RWPE2 (cell line): ENCODE measurements around the gene ARGLU1.

Experiments used
- ATAC-seq: fragments of 200-7000 bp; cut with Tn5 transposase; 3 replicates; pipeline ENCODE4 v1.9.1; 2021; ENCODE audit warnings: low read depth
- DNase-seq: peaks from one replicate; pipeline ENCODE4 v3.0.0-alpha.2; 2020; ENCODE audit warnings: low spot score
- H3K27ac ChIP-seq: fragments of 450-650 bp; 2 replicates; pipeline ENCODE4 v1.5.1; 2017; ENCODE audit warnings: mild to moderate bottlenecking; ENCODE audit not compliant: poor library complexity, severe bottlenecking
- H3K27me3 ChIP-seq: fragments of 250-450 bp; sonication (Bioruptor Pico); 2 replicates; pipeline ENCODE4 v1.5.1; 2021; ENCODE audit warnings: mild to moderate bottlenecking, moderate library complexity; ENCODE audit not compliant: insufficient read depth, poor library complexity, severe bottlenecking
- H3K36me3 ChIP-seq: fragments of 250-450 bp; sonication (Bioruptor Pico); 2 replicates; pipeline ENCODE4 v1.5.1; 2020; ENCODE audit warnings: low read depth, mild to moderate bottlenecking, moderate library complexity
- H3K4me1 ChIP-seq: fragments of 250-450 bp; sonication (Bioruptor Pico); 2 replicates; pipeline ENCODE4 v1.5.1; 2021; ENCODE audit warnings: mild to moderate bottlenecking, moderate library complexity; ENCODE audit not compliant: insufficient read depth, poor library complexity, severe bottlenecking
- H3K4me3 ChIP-seq: fragments of 250-450 bp; sonication (Bioruptor Pico); 2 replicates; pipeline ENCODE4 v1.5.1; 2021; ENCODE audit warnings: mild to moderate bottlenecking, moderate library complexity; ENCODE audit not compliant: severe bottlenecking
- H3K9me3 ChIP-seq: fragments of 250-450 bp; sonication (Bioruptor Pico); 2 replicates; pipeline ENCODE4 v1.5.1; 2021; ENCODE audit warnings: mild to moderate bottlenecking, moderate library complexity; ENCODE audit not compliant: severe bottlenecking
- TF ChIP-seq, protein P1 (sequence below): fragments of 450-650 bp; IDR thresholded peaks from one replicate; pipeline ENCODE4 v1.5.1; 2017; ENCODE audit warnings: mild to moderate bottlenecking, moderate library complexity; ENCODE audit not compliant: poor library complexity, severe bottlenecking

Gene ARGLU1

DNA sequence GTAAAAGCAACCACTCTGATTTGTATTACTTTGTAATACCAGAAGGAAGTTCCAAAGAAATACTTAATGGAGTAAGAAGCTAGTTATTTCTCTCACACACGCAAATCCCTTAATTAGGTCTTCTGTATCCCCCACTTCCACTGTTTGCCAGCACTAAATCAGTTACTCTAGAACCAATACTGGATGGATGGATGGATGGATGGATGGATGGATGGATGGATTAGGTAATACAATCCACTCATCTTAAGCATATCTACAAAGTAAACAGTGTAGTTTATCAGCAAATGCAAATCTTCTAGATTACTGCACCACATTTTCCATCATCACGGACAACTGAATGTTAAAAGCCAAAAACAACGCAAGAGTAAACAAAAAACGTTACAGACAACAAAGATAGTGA is 27.3 kb downstream of the ARGLU1 start:
- Histone ChIP-seq H3K9me3 (no peaks in the 10 kb centered on the region), H3K4me1 (peaks cover 2% of the 10 kb centered on the region), H3K36me3 (peaks cover 50% of the 10 kb centered on the region), H3K4me3 (no peak overlapping the region), H3K27ac (no peak overlapping the region), H3K27me3 (no peaks in the 10 kb centered on the region)
- ATAC-seq (no peak), DNase-seq (no peak)
- TF ChIP-seq, protein P1, sequence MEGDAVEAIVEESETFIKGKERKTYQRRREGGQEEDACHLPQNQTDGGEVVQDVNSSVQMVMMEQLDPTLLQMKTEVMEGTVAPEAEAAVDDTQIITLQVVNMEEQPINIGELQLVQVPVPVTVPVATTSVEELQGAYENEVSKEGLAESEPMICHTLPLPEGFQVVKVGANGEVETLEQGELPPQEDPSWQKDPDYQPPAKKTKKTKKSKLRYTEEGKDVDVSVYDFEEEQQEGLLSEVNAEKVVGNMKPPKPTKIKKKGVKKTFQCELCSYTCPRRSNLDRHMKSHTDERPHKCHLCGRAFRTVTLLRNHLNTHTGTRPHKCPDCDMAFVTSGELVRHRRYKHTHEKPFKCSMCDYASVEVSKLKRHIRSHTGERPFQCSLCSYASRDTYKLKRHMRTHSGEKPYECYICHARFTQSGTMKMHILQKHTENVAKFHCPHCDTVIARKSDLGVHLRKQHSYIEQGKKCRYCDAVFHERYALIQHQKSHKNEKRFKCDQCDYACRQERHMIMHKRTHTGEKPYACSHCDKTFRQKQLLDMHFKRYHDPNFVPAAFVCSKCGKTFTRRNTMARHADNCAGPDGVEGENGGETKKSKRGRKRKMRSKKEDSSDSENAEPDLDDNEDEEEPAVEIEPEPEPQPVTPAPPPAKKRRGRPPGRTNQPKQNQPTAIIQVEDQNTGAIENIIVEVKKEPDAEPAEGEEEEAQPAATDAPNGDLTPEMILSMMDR = no peak

DNA sequence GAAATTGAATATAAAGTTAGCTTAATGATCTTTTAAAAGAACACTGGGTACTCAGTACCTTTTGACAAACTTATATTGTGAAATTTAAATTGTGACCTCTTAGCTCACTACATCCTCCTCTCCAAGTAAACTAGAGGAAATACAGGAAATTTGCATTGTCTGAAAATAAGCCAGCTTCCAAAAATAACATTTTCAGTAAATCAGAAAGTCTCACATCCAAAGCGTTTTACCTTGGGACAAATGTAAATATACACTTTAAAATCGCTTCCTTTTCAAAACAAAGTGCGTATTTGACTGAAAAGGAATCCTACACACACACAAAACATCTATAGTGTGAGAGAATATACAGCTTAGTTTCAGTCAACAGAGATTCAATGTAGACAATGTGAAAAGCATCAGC is 30.4 kb downstream of the ARGLU1 start:
- no peak overlapping the region for H3K27ac ChIP-seq
- TF ChIP-seq, protein P1 = no peak
- peaks cover 31% of the 10 kb centered on the region for H3K36me3 ChIP-seq
- H3K27me3 ChIP-seq = no peaks in the 10 kb centered on the region
- no peak for DNase-seq
- ATAC-seq = no peak
- no peaks in the 10 kb centered on the region for H3K4me1 ChIP-seq
- H3K9me3 ChIP-seq = no peaks in the 10 kb centered on the region
- H3K4me3 ChIP-seq = no peak overlapping the region

DNA sequence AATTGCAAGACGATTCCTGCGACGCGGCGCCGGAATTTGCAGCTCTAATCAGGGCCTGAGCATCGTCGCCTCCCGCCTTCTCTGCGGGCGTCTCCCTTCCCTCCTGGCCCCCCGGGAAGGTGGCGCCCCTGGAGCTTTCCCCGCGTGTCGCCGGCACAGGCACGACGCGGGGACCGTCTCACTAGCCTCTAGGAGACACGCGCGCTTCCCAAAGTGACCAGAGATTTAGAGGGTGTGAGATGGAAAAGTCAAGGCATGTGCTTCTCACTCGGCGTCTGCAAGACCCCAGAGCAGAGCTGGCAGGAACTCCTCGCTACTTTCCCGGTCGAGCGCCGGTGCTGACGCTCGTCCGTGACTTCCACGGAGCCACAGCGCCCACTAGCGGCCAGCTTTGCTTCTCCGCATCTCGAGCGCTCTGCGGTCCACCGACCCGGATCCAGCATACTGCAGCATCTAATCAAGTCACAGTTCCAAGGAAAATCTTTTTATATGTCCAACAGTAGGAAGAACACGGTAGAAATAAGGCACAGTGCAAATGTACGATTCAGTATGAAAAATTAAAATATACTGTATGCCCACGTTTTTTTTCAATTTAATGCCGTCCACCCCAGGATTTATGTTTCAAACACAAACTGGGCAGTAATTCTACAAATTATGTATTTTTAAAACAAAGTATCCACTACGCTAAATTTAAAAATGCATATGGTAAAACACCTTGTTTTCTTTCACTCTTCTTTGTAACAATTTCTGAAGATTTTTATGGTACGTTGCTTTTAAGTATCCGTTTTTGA is 31.5 kb downstream of the ARGLU1 start:
- H3K36me3 ChIP-seq = peaks cover 29% of the 10 kb centered on the region
- H3K27ac ChIP-seq = peak overlapping the region; percentile 83
- H3K4me1 ChIP-seq = peaks cover 3% of the 10 kb centered on the region
- no peaks in the 10 kb centered on the region for H3K27me3 ChIP-seq
- peak; percentile 40 for ATAC-seq
- peak; percentile 89 for DNase-seq
- no peaks in the 10 kb centered on the region for H3K9me3 ChIP-seq
- H3K4me3 ChIP-seq = peak overlapping the region; percentile 80
- TF ChIP-seq, protein P1 = peak; percentile 97

DNA sequence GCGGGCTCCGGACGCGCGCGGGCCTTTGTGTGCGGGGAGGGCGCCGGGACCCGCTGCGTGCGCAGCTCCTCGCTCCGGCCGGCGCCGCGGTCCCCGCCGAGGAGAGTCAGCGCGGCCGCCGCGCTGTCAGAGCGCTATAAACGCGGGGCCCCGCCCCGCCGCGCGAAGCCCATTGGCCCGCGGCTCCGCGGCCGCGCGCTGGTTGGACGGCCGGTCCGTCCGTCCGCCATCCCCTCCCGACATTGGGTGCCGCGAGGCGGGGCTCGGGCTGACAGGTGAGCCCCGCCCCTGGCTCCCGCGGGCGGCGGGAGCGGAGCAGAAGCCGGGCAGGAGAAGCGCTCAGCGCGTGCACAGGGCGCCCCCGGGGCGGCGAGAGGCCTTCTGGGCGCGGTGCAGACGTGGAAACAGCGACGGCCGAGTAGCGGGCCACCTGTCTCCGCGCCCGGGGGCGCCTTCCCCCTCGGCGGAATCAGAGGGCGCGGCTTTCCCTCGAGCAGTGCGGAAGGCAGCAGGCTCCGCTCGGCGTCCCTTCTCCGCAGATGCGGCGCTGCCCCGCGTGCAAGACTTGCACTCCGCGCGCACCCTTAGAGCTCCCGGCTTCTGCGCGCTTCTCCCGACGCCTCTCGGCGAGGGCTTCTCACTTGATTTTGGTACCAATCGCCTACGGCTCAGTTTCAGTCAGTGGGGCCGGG is 32.2 kb downstream of the ARGLU1 start, which contains the start of gene EFNB2:
Gene EFNB2, minus strand, starts transcription at position 111 of the 692 bp plus-strand sequence. CDS start 698 bp downstream, outside the sequence.
- peak within 1 kb of the TSS; percentile 83 for H3K27ac ChIP-seq
- H3K36me3 ChIP-seq = peaks cover 29% of the 10 kb centered on the region
- DNase-seq (peak; percentile 93), ATAC-seq (peak; percentile 78)
- H3K4me1 ChIP-seq = peaks cover 10% of the 10 kb centered on the region
- TF ChIP-seq, protein P1 = no peak
- H3K27me3 ChIP-seq = no peaks in the 10 kb centered on the region
- no peaks in the 10 kb centered on the region for H3K9me3 ChIP-seq
- peak within 1 kb of the TSS; percentile 80 for H3K4me3 ChIP-seq
